HepG2 (cell line): ENCODE results near the gene GEMIN4.

Experiments
- IKZF4 ChIP-seq: sonication (generic); formaldehyde crosslinking; IDR thresholded peaks from 2 replicates; pipeline ENCODE4 v1.5.1; 2020; ENCODE audit warnings: borderline replicate concordance, mild to moderate bottlenecking, low read depth, missing genetic modification reagents; ENCODE audit errors: not compliant biosample characterization
- MIER3 ChIP-seq: IDR thresholded peaks from 2 replicates; pipeline ENCODE4 v1.6.1; 2016; ENCODE audit warnings: missing compliant biosample characterization, borderline replicate concordance
- SMARCE1 ChIP-seq: fragments of 450-650 bp; IDR thresholded peaks from 2 replicates; pipeline ENCODE4 v1.6.1; 2017; ENCODE audit warnings: borderline replicate concordance
- ZNF329 ChIP-seq: sonication (generic); formaldehyde crosslinking; IDR thresholded peaks from 2 replicates; pipeline ENCODE4 v1.9.0; 2021; ENCODE audit warnings: low read depth, mild to moderate bottlenecking, missing genetic modification reagents
- ZNF562 ChIP-seq: sonication (generic); formaldehyde crosslinking; IDR thresholded peaks from 2 replicates; pipeline ENCODE4 v1.8.0; 2022; ENCODE audit warnings: missing genetic modification reagents, borderline replicate concordance

GRCh38 chr17:800446-801242 is 48.6 kb upstream of the GEMIN4 start:
- TF ChIP-seq ZNF329 (CRISPR knock-in tag): no peak
- TF ChIP-seq SMARCE1: no peak
- TF ChIP-seq ZNF562 (CRISPR knock-in tag): no peak
- TF ChIP-seq IKZF4: no peak
- TF ChIP-seq MIER3 (CRISPR knock-in tag): no peak
